Astrocyte of the cerebellum (primary cell): ENCODE data around the gene RBCK1.

Experiments used
- DNase-seq: peaks from one replicate; pipeline ENCODE4 v3.0.0-alpha.2; 2011; ENCODE audit warnings: low read depth
- H3K4me3 ChIP-seq: 2 replicates; pipeline ENCODE4 v1.5.1; 2011; ENCODE audit warnings: mild to moderate bottlenecking, low read depth, low read length, moderate library complexity
- CTCF ChIP-seq: IDR thresholded peaks from 2 replicates; pipeline ENCODE4 v1.5.1; 2012; ENCODE audit warnings: low read length, low read depth, moderate library complexity, mild to moderate bottlenecking; ENCODE audit errors: missing control alignments
- in situ Hi-C: cut with HindIII; loops from 2 replicates; pipeline ENCODE4 v1.10.0; 2017; ENCODE audit warnings: low sequenced_read_pairs

The RBCK1 gene

GRCh38 chr20:479487-479886, 71.4 kb downstream of the RBCK1 start:
- in situ Hi-C loops: loop anchor here (5.0 kb wide), 1 partner anchor 117 kb away; no protein-coding TSS in a partner anchor
- TF ChIP-seq CTCF: no peak
- H3K4me3 ChIP-seq: no peak overlapping the region
- DNase-seq: no peak

DNA sequence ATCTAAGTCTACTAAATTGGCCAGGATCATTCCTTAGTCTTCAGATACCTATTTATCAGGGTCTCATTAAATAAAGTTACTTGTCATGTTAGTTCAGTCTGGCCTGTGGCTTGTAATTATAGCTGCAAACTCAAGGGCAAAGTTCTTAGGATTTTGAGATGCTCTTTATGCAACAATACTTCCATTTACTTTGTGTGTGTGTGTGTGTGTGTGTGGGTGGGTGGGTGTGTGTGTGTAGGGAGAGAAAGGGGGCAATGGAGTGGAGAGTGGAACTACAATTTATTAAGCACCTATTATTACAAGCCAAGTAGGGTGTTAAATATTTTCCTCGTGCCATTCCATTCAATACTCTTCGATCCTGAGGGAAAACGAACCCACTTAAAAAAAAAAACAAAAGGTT, 71.9 kb downstream of the RBCK1 start:
- no peak overlapping the region for H3K4me3 ChIP-seq
- in situ Hi-C loops: no loop called here
- DNase-seq: no peak
- no peak for TF ChIP-seq CTCF

- in situ Hi-C loops: no loop called here
- H3K4me3 ChIP-seq: no peak overlapping the region
- no peak for DNase-seq
- no peak for TF ChIP-seq CTCF
Measured at GRCh38 chr20:481167-481566, 73.1 kb downstream of the RBCK1 start.
